MM.1S (cell line): ENCODE measurements around the gene RELN.

Experiments used
- EZH2 ChIP-seq: fragments of 300-600 bp; sonication (generic); optimal IDR thresholded peaks from 2 replicates; pipeline ENCODE3; 2017; ENCODE audit warnings: low read depth, mild to moderate bottlenecking, antibody characterized with exemption, low read length, mixed read lengths
- EZH2phosphoT487 ChIP-seq: fragments of 300-600 bp; sonication (generic); IDR thresholded peaks from 2 replicates; pipeline ENCODE4 v1.6.1; 2018; ENCODE audit warnings: antibody characterized with exemption, low read length
- TF ChIP-seq, protein P1 (sequence below): fragments of 300-600 bp; sonication (generic); IDR thresholded peaks from 2 replicates; pipeline ENCODE4 v1.5.1; 2016; ENCODE audit warnings: antibody characterized with exemption, low read length, mixed read lengths

DNA sequence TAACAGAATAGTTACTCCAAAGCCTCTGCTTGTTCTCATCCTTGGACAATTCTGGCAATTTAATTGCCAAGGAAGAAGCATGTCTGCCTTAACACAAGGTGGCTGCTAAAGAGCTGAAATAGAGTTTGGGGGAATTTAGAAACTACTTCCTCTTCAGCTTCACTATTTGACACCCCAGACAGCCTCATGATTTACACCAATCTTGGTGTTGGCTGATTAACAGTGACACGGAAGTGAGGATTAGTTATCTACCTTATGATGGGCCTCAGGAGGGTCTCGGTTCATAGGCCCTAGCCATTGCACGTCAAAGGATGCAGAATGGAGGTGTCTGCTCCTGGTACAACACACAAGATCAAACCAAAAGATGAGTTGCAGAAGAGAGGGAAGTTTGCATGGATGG is 102.4 kb downstream of the RELN start:
- TF ChIP-seq, protein P1, sequence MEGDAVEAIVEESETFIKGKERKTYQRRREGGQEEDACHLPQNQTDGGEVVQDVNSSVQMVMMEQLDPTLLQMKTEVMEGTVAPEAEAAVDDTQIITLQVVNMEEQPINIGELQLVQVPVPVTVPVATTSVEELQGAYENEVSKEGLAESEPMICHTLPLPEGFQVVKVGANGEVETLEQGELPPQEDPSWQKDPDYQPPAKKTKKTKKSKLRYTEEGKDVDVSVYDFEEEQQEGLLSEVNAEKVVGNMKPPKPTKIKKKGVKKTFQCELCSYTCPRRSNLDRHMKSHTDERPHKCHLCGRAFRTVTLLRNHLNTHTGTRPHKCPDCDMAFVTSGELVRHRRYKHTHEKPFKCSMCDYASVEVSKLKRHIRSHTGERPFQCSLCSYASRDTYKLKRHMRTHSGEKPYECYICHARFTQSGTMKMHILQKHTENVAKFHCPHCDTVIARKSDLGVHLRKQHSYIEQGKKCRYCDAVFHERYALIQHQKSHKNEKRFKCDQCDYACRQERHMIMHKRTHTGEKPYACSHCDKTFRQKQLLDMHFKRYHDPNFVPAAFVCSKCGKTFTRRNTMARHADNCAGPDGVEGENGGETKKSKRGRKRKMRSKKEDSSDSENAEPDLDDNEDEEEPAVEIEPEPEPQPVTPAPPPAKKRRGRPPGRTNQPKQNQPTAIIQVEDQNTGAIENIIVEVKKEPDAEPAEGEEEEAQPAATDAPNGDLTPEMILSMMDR = no peak
- TF ChIP-seq EZH2phosphoT487 (no peak), EZH2 (no peak)
